ENCODE data around the gene ENDOG.

- TF ChIP-seq YY1 (IDR thresholded peaks at IDR 0.05; ENCODE audit: insufficient read depth, insufficient read length): no peak
- TF ChIP-seq ZNF274 (IDR thresholded peaks at IDR 0.05; ENCODE audit: low read depth, low read length): no peak
- TF ChIP-seq SUZ12 (IDR thresholded peaks at IDR 0.05; ENCODE audit: extremely low read depth, insufficient read depth, insufficient read length): no peak
Measured at GRCh38 chr9:128792978-128793686, 25.2 kb upstream of the ENDOG start.
